Measurements from ENCODE around the gene IFI44L.

- TF ChIP-seq DNMT1 (CRISPR knock-in tag; IDR thresholded peaks at IDR 0.05) (no peak), TBP (CRISPR knock-in tag; IDR thresholded peaks at IDR 0.05) (no peak), POLR2A (IDR thresholded peaks at IDR 0.05; ENCODE audit: insufficient read depth in 1 of 2, low read depth in 2 of 2, low read length in 2 of 2) (no peak), PATZ1 (CRISPR knock-in tag; IDR thresholded peaks at IDR 0.05) (no peak), HOMEZ (CRISPR knock-in tag; IDR thresholded peaks at IDR 0.05; ENCODE audit: low read depth) (no peak), FOXO4 (CRISPR knock-in tag; conservative IDR thresholded peaks at IDR 0.05) (no peak), MAFK (conservative IDR thresholded peaks at IDR 0.05 in 1 of 2, IDR thresholded peaks at IDR 0.05 in 1 of 2; ENCODE audit: low read length in 2 of 2) (no peak), MAX (IDR thresholded peaks at IDR 0.05) (no peak), USF2 (IDR thresholded peaks at IDR 0.05; ENCODE audit: low read depth, low read length) (no peak), USF2 (CRISPR knock-in tag; IDR thresholded peaks at IDR 0.05; ENCODE audit: borderline replicate concordance) (no peak)
Measured at GRCh38 chr1:78619803-78620579, at the start of gene IFI44L.
